Endothelial cell of umbilical vein (primary cell): ENCODE results near the gene ACAP1. TPM values are rescaled to one million over a fixed set of nuclear protein-coding genes. Genes with fewer than 3 reads are reported as not detected.

ENCODE experiments used
- BruUV-seq: library from RNA; stranded (reverse); fragments of 400-500 nt; replicated peaks from 2 replicates; lab custom pipeline; 2021; lab: Mats Ljungman, UMichigan
- CTCF ChIA-PET: fragments of 300-600, 350-600 bp; sonication (Branson Sonifier 250); formaldehyde crosslinking; loops from one replicate; lab custom pipeline; 2021; ENCODE audit warnings: antibody characterized with exemption, inconsistent platforms; lab: Charles Lee
- POLR2A ChIA-PET: fragments of 300-600, 350-600 bp; sonication (Branson Sonifier 250); formaldehyde crosslinking; loops from one replicate; lab custom pipeline; 2021; ENCODE audit warnings: antibody characterized with exemption, inconsistent platforms; lab: Charles Lee
- DNase-seq: peaks from one replicate; pipeline ENCODE4 v3.0.0-alpha.2; 2011; ENCODE audit warnings: low read depth, low spot score
- FAIRE-seq: peaks from 2 replicates; lab custom pipeline; 2011; peaks lifted over from hg19 to GRCh38; lab: Jason Lieb, UNC
- H2AFZ ChIP-seq: 2 replicates; pipeline ENCODE4 v1.6.0; 2012; ENCODE audit warnings: low read depth, low read length, control low read depth, inconsistent platforms
- H3K27ac ChIP-seq: 2 replicates; pipeline ENCODE4 v1.5.1; 2011; ENCODE audit warnings: low read depth, mild to moderate bottlenecking, control low read depth, low read length, moderate library complexity; ENCODE audit not compliant: insufficient read depth
- H3K27me3 ChIP-seq, 2 experiments: 2 replicates each; pipeline versions ENCODE4 v1.6.0 to v1.6.1; 2011; ENCODE audit warnings: low read length in 2 of 2, mixed read lengths in 1 of 2; ENCODE audit not compliant: control insufficient read depth in 2 of 2, insufficient read depth in 2 of 2
- H3K36me3 ChIP-seq, 2 experiments: 2 replicates in 1 of 2; 3 replicates in 1 of 2; pipeline ENCODE4 v1.5.1; 2011; ENCODE audit warnings: low read length in 2 of 2, mild to moderate bottlenecking in 1 of 2, moderate library complexity in 1 of 2; ENCODE audit not compliant: control insufficient read depth in 2 of 2, insufficient read depth in 2 of 2; ENCODE audit errors: extremely low read depth in 1 of 2
- H3K4me1 ChIP-seq: 3 replicates; pipeline ENCODE4 v1.5.1; 2011; ENCODE audit warnings: mild to moderate bottlenecking, low read length; ENCODE audit not compliant: control insufficient read depth, insufficient read depth; ENCODE audit errors: extremely low read depth
- H3K4me2 ChIP-seq: 2 replicates; pipeline ENCODE4 v1.6.1; 2011; ENCODE audit warnings: low read length, control low read depth, mixed read lengths; ENCODE audit not compliant: insufficient read depth
- H3K4me3 ChIP-seq, 3 experiments: fragments of 200-600 bp in 1 of 3; sonication (generic), shearing (Covaris generic) in 1 of 3; replicated peaks in 1 of 3; 2 replicates each; pipeline ENCODE4 v1.5.1; 2011 to 2016; ENCODE audit warnings: control low read depth in 3 of 3, low read length in 3 of 3, mild to moderate bottlenecking in 2 of 3, inconsistent platforms in 1 of 3, low read depth in 1 of 3, moderate library complexity in 1 of 3; ENCODE audit not compliant: insufficient read depth in 1 of 3
- H3K79me2 ChIP-seq: 2 replicates; pipeline ENCODE4 v1.6.0; 2012; ENCODE audit warnings: low read length, inconsistent platforms; ENCODE audit not compliant: control insufficient read depth, insufficient read depth
- H3K9ac ChIP-seq: replicated peaks from 2 replicates; pipeline ENCODE3; 2011; ENCODE audit warnings: low read length, control low read depth; ENCODE audit not compliant: insufficient read depth; ENCODE audit errors: extremely low read depth
- H3K9me1 ChIP-seq: replicated peaks from 3 replicates; pipeline ENCODE4 v1.6.0; 2011; ENCODE audit warnings: mild to moderate bottlenecking, low read length; ENCODE audit not compliant: control insufficient read depth, insufficient read depth; ENCODE audit errors: extremely low read depth
- H3K9me3 ChIP-seq: replicated peaks from 2 replicates; pipeline ENCODE4 v1.5.1; 2012; ENCODE audit warnings: low read length, inconsistent platforms; ENCODE audit not compliant: control insufficient read depth, insufficient read depth
- H4K20me1 ChIP-seq: replicated peaks from 2 replicates; pipeline ENCODE3; 2011; ENCODE audit warnings: mild to moderate bottlenecking, low read length; ENCODE audit not compliant: control insufficient read depth, insufficient read depth; ENCODE audit errors: extremely low read depth
- CTCF ChIP-seq, 2 donors: IDR thresholded peaks; 1 replicate in 1 of 2; 2 replicates in 1 of 2; pipeline ENCODE4 v1.5.1; 2011; ENCODE audit warnings: low read length in 2 of 2, mild to moderate bottlenecking in 2 of 2, moderate library complexity in 2 of 2, control low read depth in 1 of 2, inconsistent platforms in 1 of 2, low read depth in 1 of 2; ENCODE audit not compliant: insufficient read depth in 1 of 2; ENCODE audit errors: extremely low read depth in 1 of 2
- EZH2 ChIP-seq: IDR thresholded peaks from 2 replicates; pipeline ENCODE4 v1.6.1; 2012; ENCODE audit warnings: borderline replicate concordance, low read depth, mild to moderate bottlenecking, moderate library complexity, low read length, inconsistent platforms; ENCODE audit not compliant: severe bottlenecking
- FOS ChIP-seq: IDR thresholded peaks from 2 replicates; pipeline ENCODE4 v1.6.1; 2011; ENCODE audit warnings: mild to moderate bottlenecking, low read length, moderate library complexity, borderline replicate concordance; ENCODE audit not compliant: insufficient read depth
- GATA2 ChIP-seq: IDR thresholded peaks from 2 replicates; pipeline ENCODE4 v1.7.0; 2011; ENCODE audit warnings: low read depth, mild to moderate bottlenecking, moderate library complexity, mixed read lengths, low read length; ENCODE audit not compliant: insufficient read length, insufficient read depth
- JUN ChIP-seq: IDR thresholded peaks from 2 replicates; pipeline ENCODE4 v1.6.1; 2011; ENCODE audit warnings: borderline replicate concordance, low read depth; ENCODE audit not compliant: insufficient read length, insufficient read depth
- MAX ChIP-seq: IDR thresholded peaks from 2 replicates; pipeline ENCODE4 v1.6.1; 2011; ENCODE audit not compliant: insufficient read depth, insufficient read length
- MYC ChIP-seq: IDR thresholded peaks from one replicate; pipeline ENCODE4 v1.6.1; 2011; ENCODE audit warnings: mild to moderate bottlenecking, low read depth, low read length
- POLR2A ChIP-seq: IDR thresholded peaks from 2 replicates; pipeline ENCODE4 v1.6.1; 2012; ENCODE audit warnings: low read depth, mild to moderate bottlenecking, control low read depth, low read length
- POLR2AphosphoS5 ChIP-seq: IDR thresholded peaks from 2 replicates; pipeline ENCODE4 v1.6.1; 2012; ENCODE audit warnings: low read depth, mild to moderate bottlenecking, control low read depth, low read length, moderate library complexity; ENCODE audit not compliant: insufficient read depth
- dilution Hi-C: fragments of 300-500 bp; cut with MboI; formaldehyde crosslinking; loops from one replicate; pipeline ENCODE4 v1.15.0; 2019; ENCODE audit warnings: low sequenced_read_pairs; ENCODE audit not compliant: extremely low pct_ligation_motif_present
- intact Hi-C: fragments of 100-400 bp; cut with micrococcal nuclease; formaldehyde crosslinking; loops from one replicate; pipeline ENCODE4 v1.10.0; 2022
- polyA plus RNA-seq, 4 experiments: library from polyadenylated mRNA; depleted of rRNA in 3 of 4; stranded (reverse) in 3 of 4; unstranded in 1 of 4; fragments of >200 nt; gene quantifications; 2 replicates each; pipeline versions ENCODE4 v1.2.1 to v1.2.3, GENCODE V29; 2011 to 2012; ENCODE audit warnings: missing spikeins in 1 of 4
- total RNA-seq: library from RNA; stranded (reverse); gene quantifications from 2 replicates; pipeline ENCODE4 v1.2.3, GENCODE V29; 2021

ACAP1 gene
- total and polyA plus RNA-seq, 2 donors (not counting 3 experiments of a cell fraction or from before 2014, with no cell fraction given), result 0.46 TPM; not detected in 1

DNA sequence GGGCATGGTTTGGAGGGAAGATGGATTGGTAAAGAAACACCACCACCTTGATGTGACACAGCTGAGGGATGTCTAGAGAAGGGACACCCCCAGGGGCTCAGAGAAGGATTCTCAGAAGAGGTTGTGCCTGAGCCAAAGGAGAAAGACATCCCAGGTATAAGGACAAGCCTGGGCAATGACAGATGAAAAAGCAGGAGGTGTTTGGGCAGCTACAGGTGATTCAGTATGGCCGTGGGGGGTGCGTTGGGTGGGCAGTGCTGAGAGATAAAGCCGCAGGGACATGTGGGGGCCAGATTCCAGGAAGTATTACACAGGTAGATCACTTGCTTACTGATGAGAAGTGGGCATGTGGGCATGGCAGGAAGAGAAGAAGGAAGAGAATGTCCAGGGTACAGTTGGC is 25.6 kb downstream of the ACAP1 start:
- intact Hi-C loops (no loop called here), dilution Hi-C loops (no loop called here)
- POLR2A ChIA-PET, result no interaction called here
- DNase-seq, result no peak
- Histone ChIP-seq H3K9ac (no peak overlapping the region), H3K4me3 (no peak overlapping the region), H3K79me2 (no peaks in the 10 kb centered on the region), H2AFZ (no peak overlapping the region), H3K27me3 (no peaks in the 10 kb centered on the region), H3K4me1 (no peaks in the 10 kb centered on the region), H3K9me1 (no peaks in the 10 kb centered on the region), H3K9me3 (no peaks in the 10 kb centered on the region), H3K4me2 (no peak overlapping the region), H4K20me1 (no peaks in the 10 kb centered on the region), H3K36me3 (no peaks in the 10 kb centered on the region), H3K27ac (no peak overlapping the region)
- FAIRE-seq, result no peak
- no peak for TF ChIP-seq POLR2AphosphoS5
- no peak for TF ChIP-seq MAX
- TF ChIP-seq EZH2, result no peak
- TF ChIP-seq POLR2A, result no peak
- no peak for TF ChIP-seq JUN
- no peak for TF ChIP-seq GATA2
- no peak for TF ChIP-seq MYC
- no peak for TF ChIP-seq FOS
- no peak for TF ChIP-seq CTCF (IDR thresholded peaks at IDR 0.05; ENCODE audit: extremely low read depth in 1 of 2, insufficient read depth in 1 of 2, low read depth in 1 of 2, low read length in 2 of 2)
- CTCF ChIA-PET, result interaction anchor here (0.6 to 1.7 kb wide), 5 partner anchors 9 to 316 kb away, joined by 3 to 9 read pairs (median 4); partner anchors contain the start of genes KCTD11 and ZBTB4
- BruUV-seq, result no TSS peak
